Measurements from ENCODE around the gene ZKSCAN4. TPM values are rescaled to one million over a fixed set of nuclear protein-coding genes. Genes with fewer than 3 reads are reported as not detected.

ZKSCAN4 gene
- total RNA-seq, 1 donor = 5.2 TPM

- no peak for DNase-seq (ENCODE audit: low read depth)
- H3K4me3 ChIP-seq (ENCODE audit: low read depth, low read length) = no peak overlapping the region
- TF ChIP-seq CTCF (IDR thresholded peaks at IDR 0.05; ENCODE audit: insufficient read depth, low read depth, low read length) = no peak
Observed at GRCh38 chr6:28203201-28203600, 48.9 kb downstream of the ZKSCAN4 start.

- TF ChIP-seq CTCF (IDR thresholded peaks at IDR 0.05; ENCODE audit: insufficient read depth, low read depth, low read length) = no peak
- no peak for DNase-seq (ENCODE audit: low read depth)
- H3K4me3 ChIP-seq (ENCODE audit: low read depth, low read length) = no peak overlapping the region
Observed at GRCh38 chr6:28200020-28200419, 52.0 kb downstream of the ZKSCAN4 start.

Other genes starting within 250 kb of the ZKSCAN4 start
- gene ZNF165, start 171.7 kb downstream of the ZKSCAN4 start, total RNA-seq = 0.32 and 0.86 TPM in 2 replicates
- gene ZSCAN16, start 127.7 kb downstream of the ZKSCAN4 start, total RNA-seq = 2.2 and 3.2 TPM in 2 replicates
- gene ZKSCAN8, start 110.4 kb downstream of the ZKSCAN4 start, total RNA-seq = 14.5 and 20.3 TPM in 2 replicates
- 11.7 and 13.9 TPM in 2 replicates for gene ZSCAN9, start 27.0 kb downstream of the ZKSCAN4 start, total RNA-seq
- 0.64 and 1.7 TPM in 2 replicates for gene NKAPL, start 7.0 kb upstream of the ZKSCAN4 start, total RNA-seq
- 8.7 and 21.6 TPM in 2 replicates for gene ZSCAN26, start 14.9 kb upstream of the ZKSCAN4 start, total RNA-seq
- gene PGBD1, start 29.3 kb upstream of the ZKSCAN4 start, total RNA-seq = 5.6 and 6.8 TPM in 2 replicates
- gene ZSCAN31, start 83.9 kb upstream of the ZKSCAN4 start, total RNA-seq = 3.5 and 3.9 TPM in 2 replicates
- gene ZKSCAN3, start 97.7 kb upstream of the ZKSCAN4 start, total RNA-seq = 3.2 and 4.7 TPM in 2 replicates
- 6.9 and 8.1 TPM in 2 replicates for gene ZSCAN12, start 147.5 kb upstream of the ZKSCAN4 start, total RNA-seq
- 4.3 and 9.0 TPM in 2 replicates for gene ZSCAN23, start 191.2 kb upstream of the ZKSCAN4 start, total RNA-seq